ENCODE data around the gene P2RY6.

The P2RY6 gene

DNA sequence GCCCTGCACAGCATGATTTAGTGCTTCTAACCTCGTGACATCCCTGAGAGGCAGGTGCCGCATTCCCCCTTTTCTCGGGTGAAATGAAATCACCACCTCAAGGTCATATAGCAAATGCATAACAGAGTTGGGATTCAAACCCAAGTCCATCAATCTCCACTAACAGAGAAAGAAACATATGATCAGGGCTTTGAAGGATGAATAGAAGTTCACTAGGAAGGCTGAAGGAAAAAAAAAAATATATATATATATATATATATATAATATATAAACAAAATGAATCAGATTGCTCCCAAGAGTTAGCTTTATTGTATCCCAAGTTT lies 23.8 kb downstream of the P2RY6 start:
- no peak for DNase-seq (ENCODE audit: low read depth)
- H3K4me3 ChIP-seq (ENCODE audit: low read depth, low read length): no peak overlapping the region
- TF ChIP-seq, protein P1, sequence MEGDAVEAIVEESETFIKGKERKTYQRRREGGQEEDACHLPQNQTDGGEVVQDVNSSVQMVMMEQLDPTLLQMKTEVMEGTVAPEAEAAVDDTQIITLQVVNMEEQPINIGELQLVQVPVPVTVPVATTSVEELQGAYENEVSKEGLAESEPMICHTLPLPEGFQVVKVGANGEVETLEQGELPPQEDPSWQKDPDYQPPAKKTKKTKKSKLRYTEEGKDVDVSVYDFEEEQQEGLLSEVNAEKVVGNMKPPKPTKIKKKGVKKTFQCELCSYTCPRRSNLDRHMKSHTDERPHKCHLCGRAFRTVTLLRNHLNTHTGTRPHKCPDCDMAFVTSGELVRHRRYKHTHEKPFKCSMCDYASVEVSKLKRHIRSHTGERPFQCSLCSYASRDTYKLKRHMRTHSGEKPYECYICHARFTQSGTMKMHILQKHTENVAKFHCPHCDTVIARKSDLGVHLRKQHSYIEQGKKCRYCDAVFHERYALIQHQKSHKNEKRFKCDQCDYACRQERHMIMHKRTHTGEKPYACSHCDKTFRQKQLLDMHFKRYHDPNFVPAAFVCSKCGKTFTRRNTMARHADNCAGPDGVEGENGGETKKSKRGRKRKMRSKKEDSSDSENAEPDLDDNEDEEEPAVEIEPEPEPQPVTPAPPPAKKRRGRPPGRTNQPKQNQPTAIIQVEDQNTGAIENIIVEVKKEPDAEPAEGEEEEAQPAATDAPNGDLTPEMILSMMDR (IDR thresholded peaks at IDR 0.05; ENCODE audit: low read depth, low read length, missing control alignments): no peak
- in situ Hi-C loops (cut with HindIII; ENCODE audit: low sequenced_read_pairs): no loop called here

DNA sequence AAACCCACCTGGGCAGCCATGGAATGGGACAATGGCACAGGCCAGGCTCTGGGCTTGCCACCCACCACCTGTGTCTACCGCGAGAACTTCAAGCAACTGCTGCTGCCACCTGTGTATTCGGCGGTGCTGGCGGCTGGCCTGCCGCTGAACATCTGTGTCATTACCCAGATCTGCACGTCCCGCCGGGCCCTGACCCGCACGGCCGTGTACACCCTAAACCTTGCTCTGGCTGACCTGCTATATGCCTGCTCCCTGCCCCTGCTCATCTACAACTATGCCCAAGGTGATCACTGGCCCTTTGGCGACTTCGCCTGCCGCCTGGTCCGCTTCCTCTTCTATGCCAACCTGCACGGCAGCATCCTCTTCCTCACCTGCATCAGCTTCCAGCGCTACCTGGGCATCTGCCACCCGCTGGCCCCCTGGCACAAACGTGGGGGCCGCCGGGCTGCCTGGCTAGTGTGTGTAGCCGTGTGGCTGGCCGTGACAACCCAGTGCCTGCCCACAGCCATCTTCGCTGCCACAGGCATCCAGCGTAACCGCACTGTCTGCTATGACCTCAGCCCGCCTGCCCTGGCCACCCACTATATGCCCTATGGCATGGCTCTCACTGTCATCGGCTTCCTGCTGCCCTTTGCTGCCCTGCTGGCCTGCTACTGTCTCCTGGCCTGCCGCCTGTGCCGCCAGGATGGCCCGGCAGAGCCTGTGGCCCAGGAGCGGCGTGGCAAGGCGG lies 24.5 kb downstream of the P2RY6 start:
- no peak for DNase-seq (ENCODE audit: low read depth)
- in situ Hi-C loops (cut with HindIII; ENCODE audit: low sequenced_read_pairs): no loop called here
- TF ChIP-seq, protein P1 (IDR thresholded peaks at IDR 0.05; ENCODE audit: low read depth, low read length, missing control alignments): no peak

DNA sequence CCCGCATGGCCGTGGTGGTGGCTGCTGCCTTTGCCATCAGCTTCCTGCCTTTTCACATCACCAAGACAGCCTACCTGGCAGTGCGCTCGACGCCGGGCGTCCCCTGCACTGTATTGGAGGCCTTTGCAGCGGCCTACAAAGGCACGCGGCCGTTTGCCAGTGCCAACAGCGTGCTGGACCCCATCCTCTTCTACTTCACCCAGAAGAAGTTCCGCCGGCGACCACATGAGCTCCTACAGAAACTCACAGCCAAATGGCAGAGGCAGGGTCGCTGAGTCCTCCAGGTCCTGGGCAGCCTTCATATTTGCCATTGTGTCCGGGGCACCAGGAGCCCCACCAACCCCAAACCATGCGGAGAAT lies 25.1 kb downstream of the P2RY6 start:
- TF ChIP-seq, protein P1 (IDR thresholded peaks at IDR 0.05; ENCODE audit: low read depth, low read length, missing control alignments): no peak
- H3K4me3 ChIP-seq (ENCODE audit: low read depth, low read length): no peak overlapping the region
- in situ Hi-C loops (cut with HindIII; ENCODE audit: low sequenced_read_pairs): no loop called here
- DNase-seq (ENCODE audit: low read depth): no peak

More for the DNA sequence above, 24.5 kb downstream of the P2RY6 start:
- no peak overlapping the region for H3K4me3 ChIP-seq (ENCODE audit: low read depth, low read length)

DNA sequence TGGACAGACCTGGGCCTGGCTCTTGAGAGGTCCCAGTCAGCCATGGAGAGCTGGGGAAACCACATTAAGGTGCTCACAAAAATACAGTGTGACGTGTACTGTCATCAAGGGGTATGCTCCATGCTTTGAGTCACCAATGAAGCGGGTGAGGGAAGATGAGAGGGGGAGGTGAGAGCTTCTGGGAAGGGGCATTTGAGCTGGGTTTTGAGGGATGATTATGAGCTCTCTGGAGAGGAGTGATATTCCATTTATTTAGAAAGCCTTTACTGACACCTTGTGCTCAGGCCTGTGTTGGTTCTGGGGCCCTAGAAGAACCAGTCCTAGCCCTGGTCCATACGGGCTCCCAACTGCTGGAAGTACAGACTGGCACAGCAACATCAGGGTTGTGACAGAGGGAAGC lies 25.6 kb downstream of the P2RY6 start:
- TF ChIP-seq, protein P1 (IDR thresholded peaks at IDR 0.05; ENCODE audit: low read depth, low read length, missing control alignments): no peak
- no peak overlapping the region for H3K4me3 ChIP-seq (ENCODE audit: low read depth, low read length)
- in situ Hi-C loops (cut with HindIII; ENCODE audit: low sequenced_read_pairs): no loop called here
- no peak for DNase-seq (ENCODE audit: low read depth)

DNA sequence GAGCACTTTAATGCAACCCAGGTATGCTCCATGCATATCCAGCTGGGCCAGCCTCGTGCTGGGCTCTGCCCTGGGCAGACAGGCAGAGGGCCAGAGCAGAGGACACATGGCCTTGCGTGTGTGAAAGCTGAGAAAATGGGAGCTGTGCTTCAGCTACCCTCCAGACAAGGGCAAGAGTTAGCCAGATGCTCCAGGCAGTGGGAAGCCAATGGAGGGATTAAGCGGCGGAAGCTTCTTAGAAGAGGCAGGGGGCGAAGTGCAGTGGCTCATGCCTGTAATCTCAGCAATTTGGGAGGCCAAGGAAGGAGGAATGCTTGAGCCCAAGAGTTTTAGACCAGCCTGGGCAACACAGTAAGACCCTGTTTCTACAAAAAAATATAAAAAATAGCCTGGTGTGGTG lies 26.1 kb downstream of the P2RY6 start:
- TF ChIP-seq, protein P1 (IDR thresholded peaks at IDR 0.05; ENCODE audit: low read depth, low read length, missing control alignments): no peak
- H3K4me3 ChIP-seq (ENCODE audit: low read depth, low read length): no peak overlapping the region
- no peak for DNase-seq (ENCODE audit: low read depth)
- in situ Hi-C loops (cut with HindIII; ENCODE audit: low sequenced_read_pairs): no loop called here

DNA sequence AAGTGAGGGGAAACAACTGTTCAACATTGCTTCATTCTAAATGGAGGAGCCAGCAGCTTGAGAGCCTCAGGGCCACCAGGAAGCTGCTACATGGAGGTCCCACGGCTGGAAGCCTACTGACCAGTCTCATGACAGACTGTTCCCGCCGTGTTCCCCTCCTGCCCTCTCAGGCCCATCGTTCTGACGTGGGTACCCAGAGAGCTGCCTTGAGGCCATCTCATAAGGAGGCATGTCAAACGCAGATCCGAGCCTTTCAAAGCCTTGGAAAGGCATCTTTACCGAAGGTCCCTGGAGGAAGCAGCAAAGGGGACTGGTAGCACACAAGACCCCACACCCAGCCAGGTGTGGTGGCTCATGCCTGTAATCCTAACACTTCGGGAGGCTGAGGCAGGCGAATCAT lies 27.6 kb downstream of the P2RY6 start:
- H3K4me3 ChIP-seq (ENCODE audit: low read depth, low read length): no peak overlapping the region
- no peak for DNase-seq (ENCODE audit: low read depth)
- TF ChIP-seq, protein P1 (IDR thresholded peaks at IDR 0.05; ENCODE audit: low read depth, low read length, missing control alignments): no peak
- in situ Hi-C loops (cut with HindIII; ENCODE audit: low sequenced_read_pairs): no loop called here
